Liver (tissue), 9 donors: ENCODE data around the gene RGS14. TPM values are rescaled to one million over a fixed set of nuclear protein-coding genes. Genes with fewer than 3 reads are reported as not detected.

ENCODE experiments used
- DNase-seq: peaks from one replicate; pipeline ENCODE4 v3.0.0-alpha.2; 2017; ENCODE audit warnings: low spot score
- H3K27ac ChIP-seq, 2 donors: one replicate each; pipeline ENCODE4 v1.7.0; 2013; ENCODE audit warnings: inconsistent platforms in 2 of 2, low read length in 2 of 2, control low read depth in 1 of 2, low read depth in 1 of 2, mild to moderate bottlenecking in 1 of 2
- H3K27me3 ChIP-seq, 4 donors: one replicate each; pipeline versions ENCODE4 v1.6.1 to v1.7.0; 2013; ENCODE audit warnings: low read length in 3 of 4, inconsistent platforms in 1 of 4, mild to moderate bottlenecking in 1 of 4, moderate library complexity in 1 of 4; ENCODE audit not compliant: control insufficient read depth in 4 of 4, insufficient read depth in 4 of 4
- H3K36me3 ChIP-seq, 4 donors: one replicate each; pipeline versions ENCODE4 v1.6.1 to v1.7.0; 2013; ENCODE audit warnings: low read length in 3 of 4, mild to moderate bottlenecking in 3 of 4, low read depth in 1 of 4, moderate library complexity in 1 of 4; ENCODE audit not compliant: control insufficient read depth in 4 of 4, insufficient read depth in 3 of 4
- H3K4me1 ChIP-seq, 4 donors: one replicate each; pipeline versions ENCODE4 v1.6.1 to v1.7.0; 2013; ENCODE audit warnings: low read length in 3 of 4, mild to moderate bottlenecking in 3 of 4, moderate library complexity in 1 of 4; ENCODE audit not compliant: control insufficient read depth in 4 of 4, insufficient read depth in 4 of 4
- H3K4me3 ChIP-seq, 3 donors: one replicate each; pipeline versions ENCODE4 v1.6.1 to v1.7.0; 2013; ENCODE audit warnings: low read length in 3 of 3, control low read depth in 1 of 3, low read depth in 1 of 3, mild to moderate bottlenecking in 1 of 3
- H3K9ac ChIP-seq, 2 donors: one replicate each; pipeline ENCODE4 v1.7.0; 2013; ENCODE audit warnings: low read length in 2 of 2, mild to moderate bottlenecking in 2 of 2, moderate library complexity in 2 of 2, control low read depth in 1 of 2, low read depth in 1 of 2
- H3K9me3 ChIP-seq, 4 donors: one replicate each; pipeline versions ENCODE4 v1.6.1 to v1.7.0; 2013; ENCODE audit warnings: low read length in 3 of 4; ENCODE audit not compliant: control insufficient read depth in 4 of 4
- ATF3 ChIP-seq: IDR thresholded peaks from 2 replicates; pipeline ENCODE4 v1.6.1; 2016; ENCODE audit warnings: antibody characterized with exemption
- FOXA2 ChIP-seq: IDR thresholded peaks from 2 replicates; pipeline ENCODE4 v1.6.1; 2016; ENCODE audit warnings: antibody characterized with exemption
- GABPA ChIP-seq, 2 donors: IDR thresholded peaks in 1 of 2; conservative IDR thresholded peaks in 1 of 2; 2 replicates each; pipeline ENCODE4 v1.6.1; 2016; ENCODE audit warnings: antibody characterized with exemption in 2 of 2, mild to moderate bottlenecking in 1 of 2, moderate library complexity in 1 of 2
- HNF4A ChIP-seq, 2 donors: conservative IDR thresholded peaks; 2 replicates each; pipeline ENCODE4 v1.6.1; 2016; ENCODE audit warnings: antibody characterized with exemption in 2 of 2, mild to moderate bottlenecking in 2 of 2
- HNF4G ChIP-seq: IDR thresholded peaks from 2 replicates; pipeline ENCODE4 v1.6.1; 2016; ENCODE audit warnings: antibody characterized with exemption
- RAD21 ChIP-seq, 2 donors: IDR thresholded peaks; 2 replicates each; pipeline ENCODE4 v1.6.1; 2016; ENCODE audit warnings: antibody characterized with exemption in 2 of 2, mild to moderate bottlenecking in 2 of 2
- REST ChIP-seq: IDR thresholded peaks from 2 replicates; pipeline ENCODE4 v1.6.1; 2016; ENCODE audit warnings: antibody characterized with exemption, mild to moderate bottlenecking
- RXRA ChIP-seq, 2 donors: IDR thresholded peaks; 2 replicates each; pipeline ENCODE4 v1.6.1; 2017 to 2018; ENCODE audit warnings: antibody characterized with exemption in 2 of 2, mild to moderate bottlenecking in 1 of 2
- SP1 ChIP-seq: IDR thresholded peaks from 2 replicates; pipeline ENCODE4 v1.6.1; 2018; ENCODE audit warnings: antibody characterized with exemption, mild to moderate bottlenecking
- TAF1 ChIP-seq: conservative IDR thresholded peaks from 2 replicates; pipeline ENCODE4 v1.6.1; 2016; ENCODE audit warnings: antibody characterized with exemption, mild to moderate bottlenecking
- YY1 ChIP-seq: IDR thresholded peaks from 2 replicates; pipeline ENCODE4 v1.6.1; 2016; ENCODE audit warnings: antibody characterized with exemption, mild to moderate bottlenecking
- ZBTB33 ChIP-seq: IDR thresholded peaks from 2 replicates; pipeline ENCODE4 v1.6.1; 2016; ENCODE audit warnings: antibody characterized with exemption
- WGBS: extraction: QIAGEN DNeasy Blood & Tissue Kit; methylation state at CpG from one replicate; pipeline ENCODE4 v1.1.7; 2013; 5-methylcytosine and 5-hydroxymethylcytosine counted together
- polyA plus RNA-seq, 2 donors: library from polyadenylated mRNA; stranded (reverse) in 1 of 2; unstranded in 1 of 2; fragments of 200-250 nt in 1 of 2; fragments of >200 nt in 1 of 2; fragmentation: Nextera tagmentation in 1 of 2; extraction: Ambion mirVana in 1 of 2; gene quantifications; one replicate each; pipeline versions ENCODE4 v1.2.1 to v1.2.3, GENCODE V29; 2013 to 2015
- total RNA-seq, 2 donors: library from RNA; depleted of rRNA; stranded (reverse); fragments of >200 nt; gene quantifications; one replicate each; pipeline ENCODE4 v1.2.3, GENCODE V29; 2014
- donor health status: healthy.
- donor health status: healthy.
- donor health status: healthy.
- donor health status: healthy.
- donor health status: healthy.

The RGS14 gene
- total and polyA plus RNA-seq, 4 donors = 10.2 to 53.8 (median 33.3) TPM

- H3K27me3 ChIP-seq = no peaks in the 10 kb centered on the region
- DNase-seq = no peak
- TF ChIP-seq REST (peak; percentile 25), RXRA (IDR thresholded peaks at IDR 0.05) (peak in 1 of 2 donors; percentile 42), GABPA (IDR thresholded peaks at IDR 0.05 in 1 of 2, conservative IDR thresholded peaks at IDR 0.05 in 1 of 2) (no peak), HNF4A (conservative IDR thresholded peaks at IDR 0.05) (peak in 1 of 2 donors; percentile 17), HNF4G (no peak), SP1 (peak; percentile 54), ATF3 (no peak), TAF1 (no peak), YY1 (peak; percentile 10), RAD21 (IDR thresholded peaks at IDR 0.05) (peak; percentile 42 to 43)
- H3K4me3 ChIP-seq = no peak overlapping the region
- H3K36me3 ChIP-seq = no peaks in the 10 kb centered on the region
- no peak overlapping the region for H3K9ac ChIP-seq
- peaks cover 32 to 69% (median 51%) of the 10 kb centered on the region in 4 donors for H3K4me1 ChIP-seq
- peak overlapping the region; percentile 40 to 46 for H3K27ac ChIP-seq
- WGBS = 44% methylated on average over 11 of the region's 11 CpGs
- H3K9me3 ChIP-seq = no peaks in the 10 kb centered on the region
These were observed 18.4 kb downstream of the RGS14 start for GRCh38 chr5:177376107-177376506.

GRCh38 chr5:177377851-177378776, 20.4 kb downstream of the RGS14 start:
- peak overlapping the region; percentile 1 to 72 for H3K9ac ChIP-seq
- no peaks in the 10 kb centered on the region for H3K36me3 ChIP-seq
- 71% methylated on average over 8 of the region's 8 CpGs for WGBS
- TF ChIP-seq FOXA2 = no peak
- TF ChIP-seq ZBTB33 = no peak
- TF ChIP-seq HNF4G = no peak
- H3K4me3 ChIP-seq = peak overlapping the region in 2 of 3 donors; percentile 4 to 27
- no peaks in the 10 kb centered on the region for H3K27me3 ChIP-seq
- peak overlapping the region; percentile 93 to 98 for H3K27ac ChIP-seq
- peaks cover 21 to 58% (median 42%) of the 10 kb centered on the region in 4 donors for H3K4me1 ChIP-seq
- no peaks in the 10 kb centered on the region for H3K9me3 ChIP-seq
- DNase-seq = no peak
